ENCODE measurements around the gene EN2.
"Not testable (repeated sequence)": the region's sequence is repeated elsewhere in the genome, so short reads cannot be mapped to it uniquely, and the experiment has no call there.

Gene EN2

GRCh38 chr7:155426543-155427410, 31.2 kb upstream of the EN2 start:
- DNase-seq (ENCODE audit: low read depth) = peak; percentile 1

- no peak for DNase-seq (ENCODE audit: low read depth)
These were observed 30.4 kb upstream of the EN2 start for GRCh38 chr7:155427411-155428038.

DNA sequence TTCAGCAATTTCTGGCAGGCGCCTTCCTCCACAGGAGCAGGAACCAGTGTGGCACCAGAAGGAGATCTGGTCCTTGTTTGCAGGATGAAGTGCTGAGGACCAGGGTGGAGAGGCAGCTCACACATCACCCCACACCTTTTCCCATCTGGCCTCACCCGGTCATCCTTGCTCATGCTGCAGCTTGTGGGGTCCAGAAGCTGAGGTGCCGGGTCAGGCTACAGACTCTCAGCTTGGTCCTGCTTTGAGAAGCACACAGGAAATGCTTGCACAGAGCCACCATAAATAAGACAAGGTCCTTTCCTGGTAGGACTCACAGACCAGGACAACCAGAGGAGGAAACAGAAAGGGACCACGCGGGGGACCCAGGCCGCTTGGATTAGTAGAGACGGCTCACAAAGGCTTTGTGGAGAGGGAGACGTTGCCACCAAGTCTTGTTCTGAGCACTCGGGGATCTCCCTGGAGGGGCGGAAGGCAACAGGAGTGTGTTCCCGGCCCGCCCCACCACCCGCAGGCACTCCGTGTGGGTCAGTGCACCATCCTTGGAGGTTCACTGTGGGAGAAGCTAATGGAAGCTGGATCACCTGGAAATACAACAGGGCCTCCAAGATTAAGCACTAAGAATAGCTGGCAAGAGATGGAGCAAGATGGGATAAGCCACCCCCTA, 29.6 kb upstream of the EN2 start:
- DNase-seq (ENCODE audit: low read depth) = no peak

DNA sequence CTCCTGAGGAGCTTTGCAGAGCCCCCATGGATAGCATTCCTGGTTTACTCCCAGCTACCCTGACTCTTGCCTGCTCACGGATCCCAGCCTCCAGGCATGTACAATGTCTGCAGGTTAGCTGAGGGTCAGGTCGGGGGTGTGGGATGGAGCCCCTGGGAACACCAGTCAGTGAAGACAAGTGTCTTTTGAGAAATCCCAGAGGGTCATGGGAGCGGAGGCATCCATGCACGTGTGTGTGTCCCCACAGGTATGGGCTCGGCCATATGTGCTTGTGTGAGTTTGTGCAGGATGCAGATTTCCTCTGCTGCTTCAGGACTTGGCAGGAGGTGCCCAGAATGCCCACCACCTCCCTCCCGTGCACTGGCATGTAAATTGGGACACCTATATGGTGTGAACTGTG, 28.3 kb upstream of the EN2 start:
- no peak for DNase-seq (ENCODE audit: low read depth)

GRCh38 chr7:155430606-155431005, 27.3 kb upstream of the EN2 start:
- no peak for DNase-seq (ENCODE audit: low read depth)

GRCh38 chr7:155431231-155431630, 26.7 kb upstream of the EN2 start:
- DNase-seq (ENCODE audit: low read depth) = no peak

DNA sequence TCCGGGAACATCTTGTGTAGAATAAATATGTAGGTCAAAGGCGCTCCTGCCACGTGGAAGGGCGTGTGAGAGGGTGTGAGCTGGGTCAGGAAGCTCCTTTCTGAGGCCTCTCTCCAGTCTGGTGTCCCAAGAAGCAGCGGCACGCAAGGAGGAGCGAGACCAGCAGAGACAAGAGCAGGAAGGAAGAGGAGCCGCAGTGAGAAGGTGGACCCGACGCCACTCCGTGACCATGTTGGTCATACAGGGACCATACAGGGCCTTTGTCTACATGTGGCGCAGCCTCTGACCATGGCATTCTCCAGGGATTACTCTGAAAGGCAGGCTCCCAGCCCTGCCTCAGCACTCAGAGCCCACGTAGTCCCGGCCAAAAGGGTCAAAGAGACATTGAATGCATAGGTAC, 26.2 kb upstream of the EN2 start:
- no peak for DNase-seq (ENCODE audit: low read depth)

DNA sequence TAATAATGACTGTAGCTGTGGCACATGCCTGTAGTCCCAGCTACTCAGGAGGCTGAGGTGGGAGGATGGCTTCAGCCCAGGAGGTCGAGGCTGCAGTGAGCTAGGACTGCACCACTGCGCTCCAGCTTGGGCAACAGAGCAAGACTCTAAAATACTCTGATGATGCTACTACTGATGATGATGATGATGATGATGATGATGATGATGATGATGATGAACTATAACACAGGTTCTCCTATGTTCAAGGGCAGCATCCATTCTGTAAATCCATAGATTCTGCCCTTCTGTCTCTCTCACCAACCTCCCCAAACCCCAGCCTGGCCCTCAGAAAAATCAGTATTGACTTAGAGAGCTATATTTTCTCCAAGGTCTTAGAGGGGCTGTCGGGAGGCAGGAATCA, 22.8 kb upstream of the EN2 start:
- no peak for DNase-seq (ENCODE audit: low read depth)

DNA sequence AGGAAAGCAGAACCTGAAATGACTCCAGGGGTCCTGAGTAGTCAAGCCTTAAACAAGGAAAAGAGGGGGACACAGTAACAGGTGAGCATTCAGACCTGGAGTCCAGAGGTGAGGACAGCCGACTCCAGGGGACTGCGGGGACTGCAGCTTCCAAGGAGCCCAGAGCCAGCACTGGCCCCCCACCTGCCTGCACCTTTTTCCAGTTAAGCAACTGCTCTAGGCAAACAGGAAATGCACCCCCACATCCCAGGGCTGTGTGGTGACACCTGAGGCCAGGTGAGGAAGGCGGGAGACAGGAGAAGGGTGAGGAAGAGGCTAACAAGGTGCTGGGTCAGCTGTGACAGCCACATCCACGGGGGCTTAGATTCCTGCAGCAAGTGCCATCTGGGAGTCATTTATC, 20.1 kb upstream of the EN2 start:
- no peak for DNase-seq (ENCODE audit: low read depth)

DNA sequence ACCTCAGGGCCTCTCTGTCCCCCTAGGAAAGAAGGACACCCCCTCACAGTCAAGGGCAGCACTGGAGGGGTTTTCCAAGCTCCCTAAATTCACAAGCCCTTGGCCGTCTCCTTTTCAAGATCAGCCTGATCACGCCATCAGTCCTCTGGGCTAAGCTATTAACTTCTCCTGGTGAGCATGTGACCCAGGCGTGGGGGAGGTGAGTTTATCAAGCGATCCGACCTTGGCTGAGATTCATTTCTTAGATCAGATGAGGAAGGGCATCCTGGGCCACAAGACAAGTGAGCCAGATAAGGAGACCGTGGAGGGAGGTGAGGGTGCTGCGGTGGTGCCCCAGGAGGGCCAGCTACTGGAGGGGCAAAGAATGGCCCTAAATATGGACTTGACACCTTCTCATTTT, 19.2 kb upstream of the EN2 start:
- no peak for DNase-seq (ENCODE audit: low read depth)

DNA sequence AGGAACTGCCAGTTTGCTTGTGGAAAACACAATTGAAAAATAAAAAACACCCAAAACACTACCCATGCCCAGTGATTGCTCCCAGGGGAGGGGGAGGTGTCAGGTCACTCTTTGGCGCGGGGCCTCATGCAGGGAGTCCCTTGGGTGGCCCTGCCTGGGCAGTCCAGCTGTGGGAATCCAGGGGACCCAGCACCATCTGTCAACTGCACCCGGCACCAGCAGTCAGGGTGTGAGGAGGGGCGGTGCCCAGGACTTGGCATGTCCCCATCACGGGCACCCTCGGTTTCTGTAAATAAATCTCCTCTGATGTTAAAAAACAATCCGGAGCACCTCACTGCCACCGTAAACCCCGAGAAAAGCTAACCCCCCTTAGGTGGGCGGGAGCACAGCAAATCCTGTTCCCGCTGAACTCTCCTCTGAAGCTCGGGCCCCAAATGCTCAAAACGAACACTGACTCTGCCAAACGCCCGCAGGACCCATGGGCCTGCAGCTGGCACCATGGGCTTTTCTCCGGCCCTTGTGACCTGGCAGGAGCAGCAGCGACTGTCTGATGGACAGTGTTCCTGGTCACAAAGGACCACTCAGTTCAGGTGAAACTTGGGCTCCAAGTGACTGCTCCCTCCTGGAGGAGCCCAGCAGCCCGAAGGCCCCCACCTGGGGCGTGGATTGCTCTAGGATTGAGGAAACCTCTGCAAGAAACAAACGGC, 18.5 kb upstream of the EN2 start:
- no peak for DNase-seq (ENCODE audit: low read depth)

GRCh38 chr7:155440018-155440410, 17.9 kb upstream of the EN2 start:
- DNase-seq (ENCODE audit: low read depth) = no peak

- no peak for DNase-seq (ENCODE audit: low read depth)
These were observed 16.1 kb upstream of the EN2 start for GRCh38 chr7:155441856-155442255.

DNA sequence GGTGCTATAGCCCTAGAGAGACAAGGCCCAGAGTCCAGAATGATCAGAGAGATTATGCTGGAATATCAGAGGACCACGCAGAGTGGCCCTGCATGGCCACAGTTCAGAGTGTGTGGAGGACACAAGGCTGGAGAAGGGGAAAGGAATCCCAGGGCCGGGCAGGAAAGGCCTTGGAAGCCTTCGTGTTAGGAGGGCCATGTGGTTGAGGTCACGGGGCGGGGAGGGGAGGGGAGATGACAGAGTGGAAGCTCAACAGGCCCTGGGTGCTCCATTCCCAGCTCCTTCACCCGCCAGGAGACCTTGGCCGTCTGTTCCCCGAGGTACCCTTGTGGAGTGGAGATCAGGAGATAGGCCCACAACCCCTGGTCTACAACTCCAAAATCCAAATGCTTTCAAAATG, 13.2 kb upstream of the EN2 start:
- DNase-seq (ENCODE audit: low read depth) = no peak

GRCh38 chr7:155445606-155446005, 12.3 kb upstream of the EN2 start:
- not testable (repeated sequence) for DNase-seq (ENCODE audit: low read depth)

DNA sequence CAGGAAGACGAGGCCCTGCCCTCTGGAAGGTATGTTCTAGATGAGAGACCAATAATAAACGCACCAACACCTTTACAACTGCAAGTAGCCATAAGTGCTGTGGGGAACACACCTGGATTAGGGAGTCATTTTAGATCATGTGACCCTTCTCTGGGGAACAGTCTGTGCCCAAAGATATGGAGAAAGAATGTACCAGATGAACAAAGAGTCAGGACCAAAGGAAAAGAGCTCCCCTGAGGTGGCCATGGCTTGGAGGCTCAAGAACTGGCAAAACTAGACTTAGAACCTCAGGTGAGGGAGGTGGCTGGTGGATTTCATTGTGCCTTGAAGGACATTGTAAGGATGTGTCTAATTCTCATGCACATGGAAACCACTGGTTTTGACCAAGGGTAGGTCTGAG, 10.3 kb upstream of the EN2 start:
- DNase-seq (ENCODE audit: low read depth) = no peak

GRCh38 chr7:155448632-155449007, 9.3 kb upstream of the EN2 start:
- no peak for DNase-seq (ENCODE audit: low read depth)

DNA sequence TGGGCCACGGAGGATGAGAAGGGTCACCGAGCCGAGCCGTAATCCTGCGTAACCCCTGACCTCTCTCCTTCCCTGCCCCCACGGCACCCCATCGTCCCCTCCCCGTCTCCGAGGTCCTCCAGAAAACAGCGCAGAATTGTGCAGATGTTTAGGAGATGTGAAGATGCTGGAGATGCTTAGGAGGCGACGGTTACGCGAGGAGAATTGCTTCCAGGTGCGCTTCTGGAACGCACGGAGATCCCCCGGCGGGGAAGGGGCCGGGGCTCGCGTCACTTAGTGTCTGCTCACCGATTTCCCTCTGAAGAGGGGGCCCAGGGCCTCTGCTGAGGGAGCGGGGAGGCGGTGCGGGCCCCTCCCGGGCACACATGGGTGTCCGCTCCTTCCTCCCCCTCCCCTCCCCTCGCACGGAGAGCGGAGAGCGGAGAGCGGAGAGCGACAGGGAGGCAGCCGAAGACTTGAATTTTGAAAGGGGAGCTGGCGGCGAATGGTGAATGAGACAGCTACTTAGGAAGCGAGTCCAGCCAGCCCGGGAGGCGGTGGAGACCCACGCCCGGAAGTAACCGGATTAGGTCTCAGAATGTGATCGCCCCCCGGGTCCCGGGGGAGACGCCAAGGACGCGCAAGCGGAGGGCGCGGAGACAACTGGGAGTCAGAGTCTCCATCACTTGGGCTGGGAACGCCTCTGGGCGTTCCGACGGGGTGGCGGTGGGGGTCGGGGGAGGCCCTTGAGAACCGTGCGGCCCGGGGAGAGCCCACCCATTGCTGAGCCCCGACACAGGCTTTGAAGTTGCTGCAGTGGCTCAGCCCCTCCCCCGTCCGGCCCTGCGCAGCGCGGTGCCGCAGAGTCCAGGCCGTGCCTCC, 8.7 kb upstream of the EN2 start:
- no peak for DNase-seq (ENCODE audit: low read depth)

DNA sequence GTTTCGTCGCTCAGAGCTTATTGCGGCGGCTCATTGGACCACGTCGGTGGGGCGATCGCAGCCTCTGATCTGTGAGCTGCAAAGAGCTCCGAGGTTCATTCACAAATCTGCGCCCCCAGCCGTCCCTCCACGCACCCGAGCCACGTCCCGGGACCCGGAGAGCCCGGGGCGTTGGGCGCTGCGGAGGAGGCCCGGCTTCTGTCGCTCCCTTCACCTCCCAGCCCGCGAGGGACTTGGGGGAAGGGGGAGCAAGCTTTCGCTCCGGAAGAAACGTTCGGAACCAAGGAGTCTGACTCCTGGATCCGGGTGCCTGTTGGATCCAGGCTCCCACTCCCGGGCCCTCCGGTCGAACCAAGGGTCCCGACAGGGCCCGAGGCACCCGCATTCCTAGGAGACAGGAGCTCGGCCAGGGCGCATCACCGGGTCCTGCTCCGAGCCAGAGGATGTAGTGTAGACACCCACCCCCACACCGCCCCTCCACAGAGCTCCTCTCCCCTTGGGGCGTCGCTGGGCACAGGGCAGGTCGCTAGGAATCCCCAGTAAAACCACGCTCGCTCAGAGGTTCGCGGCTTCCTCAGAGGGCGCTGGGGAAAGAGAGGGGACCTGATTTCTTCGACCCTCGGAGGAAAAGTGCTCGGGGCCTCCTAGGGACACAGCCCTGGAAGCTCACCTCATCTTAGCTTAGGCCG, 7.9 kb upstream of the EN2 start:
- no peak for DNase-seq (ENCODE audit: low read depth)

DNA sequence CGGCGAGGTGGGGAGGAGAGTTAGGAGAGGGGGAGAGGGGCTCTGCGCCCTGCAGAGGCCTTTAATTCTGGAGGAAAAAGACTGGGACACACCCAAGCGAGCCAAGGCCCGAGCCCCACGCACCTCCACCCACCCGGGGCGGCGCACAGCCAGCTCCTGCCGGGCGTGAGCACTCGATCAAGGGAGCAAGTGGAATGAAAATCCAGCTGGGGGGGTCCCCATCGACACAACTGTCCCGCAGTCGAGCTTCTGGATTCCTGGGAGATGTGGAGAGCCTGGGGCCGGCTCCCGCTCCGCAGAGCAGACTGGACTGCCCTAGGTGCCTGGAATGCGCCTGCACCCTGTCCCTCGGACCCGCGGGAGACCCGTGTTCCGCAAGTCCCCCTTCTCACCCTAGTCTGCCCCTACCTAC, 7.4 kb upstream of the EN2 start:
- DNase-seq (ENCODE audit: low read depth) = no peak

Data from EH (cell line).